ENCODE data around the gene CABP4.
"Not testable (repeated sequence)": the region's sequence is repeated elsewhere in the genome, so short reads cannot be mapped to it uniquely, and the experiment has no call there.

CABP4 gene

DNA sequence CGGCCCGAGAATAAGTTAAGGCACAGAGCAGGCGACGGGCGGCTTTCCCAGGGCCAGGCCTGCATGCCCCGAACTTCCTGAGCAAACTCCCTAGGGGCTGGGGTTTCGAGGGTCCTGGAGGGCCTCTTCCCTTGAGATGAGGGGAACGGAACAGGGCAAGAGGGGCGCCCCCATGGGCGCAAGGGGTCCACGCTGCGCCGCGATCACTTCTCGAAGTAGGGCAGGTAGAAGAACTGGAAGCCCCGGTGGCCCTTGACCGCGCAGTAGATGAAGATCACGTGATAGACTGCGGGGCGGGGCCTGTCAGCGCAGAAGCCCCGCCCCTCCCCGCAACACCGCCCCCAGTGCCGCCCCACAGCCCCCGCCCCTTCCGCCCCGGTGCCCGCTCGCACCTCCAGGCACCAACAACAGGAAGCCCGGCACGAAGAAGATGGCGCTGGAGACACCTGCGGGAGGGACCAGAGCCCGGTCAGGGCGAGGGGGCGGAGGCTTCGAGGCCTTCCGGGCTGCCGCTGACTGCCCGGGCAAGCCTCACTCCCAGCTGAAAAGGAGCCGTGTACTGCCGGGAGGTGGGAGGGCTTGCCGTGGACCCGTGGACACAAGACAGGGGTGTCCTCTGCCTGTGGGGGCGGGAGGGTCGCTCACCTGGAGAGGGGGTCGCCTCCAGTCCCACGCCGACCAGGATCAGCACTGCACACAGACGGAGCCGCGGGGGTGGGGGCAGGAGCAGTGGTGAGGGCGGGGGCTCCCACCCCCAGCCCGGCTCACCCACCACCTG lies 9.4 kb downstream of the CABP4 start:
- H3K4me3 ChIP-seq (ENCODE audit: control insufficient read depth in 1 of 7, extremely low read depth in 1 of 7, insufficient read depth in 4 of 7, low read depth in 2 of 7, low read length in 6 of 7): peak overlapping the region; percentile 34 to 91 (median 74)
- DNase-seq: peak; percentile 86 to 93 (median 90)
- no peaks in the 10 kb centered on the region for H3K27me3 ChIP-seq (replicated peaks in 2 of 5; ENCODE audit: control insufficient read depth in 4 of 5, insufficient read depth in 5 of 5, low read length in 4 of 5)
- peaks cover 3 to 50% (median 32%) of the 10 kb centered on the region in 4 experiments for H3K4me1 ChIP-seq (ENCODE audit: control extremely low read depth in 1 of 4, control insufficient read depth in 4 of 4, insufficient read depth in 4 of 4, low read length in 3 of 4)
- H3K9me3 ChIP-seq (ENCODE audit: control extremely low read depth in 1 of 5, control insufficient read depth in 4 of 5, insufficient read depth in 2 of 5, low read depth in 1 of 5, low read length in 4 of 5): no peaks in the 10 kb centered on the region
- ChIA-PET POLR2A (interaction anchor here (1.2 to 1.5 kb wide), 2 partner anchors 27 to 73 kb away, joined by 3 to 5 read pairs; partner anchors contain the start of genes PTPRCAP and RAD9A), CTCF (interaction anchor here (0.9 to 1.3 kb wide), 3 partner anchors 24 to 77 kb away, joined by 3 read pairs; no protein-coding TSS in a partner anchor)
- H3K27ac ChIP-seq (ENCODE audit: insufficient read depth in 1 of 2, low read depth in 1 of 2, low read length in 2 of 2, poor library complexity in 1 of 2, severe bottlenecking in 2 of 2): peak overlapping the region; percentile 77 to 88
- H3K36me3 ChIP-seq (ENCODE audit: control insufficient read depth in 4 of 4, insufficient read depth in 4 of 4, low read length in 3 of 4): peaks cover 0 to 2% (median 0%) of the 10 kb centered on the region in 4 experiments
- WGBS (ENCODE audit: insufficient coverage): 11% methylated on average over 41 of the region's 56 CpGs

DNA sequence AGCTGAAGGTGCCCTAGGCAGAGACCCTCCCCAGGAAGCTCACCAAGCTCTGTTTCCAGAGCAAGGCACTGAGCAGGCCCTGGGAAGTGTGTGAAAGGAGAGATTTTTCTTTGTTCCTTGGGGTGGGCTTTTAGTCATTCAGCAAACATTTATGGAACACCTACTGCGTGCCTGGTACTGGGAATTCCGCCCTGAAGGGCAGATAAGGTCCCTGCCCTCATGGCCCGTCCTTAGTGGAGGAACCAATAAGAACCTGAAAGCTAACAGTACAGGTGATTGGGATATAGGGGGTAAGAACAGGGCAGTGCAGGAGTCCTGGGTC lies 10.0 kb downstream of the CABP4 start:
- ChIA-PET POLR2A (interaction anchor here (1.2 to 1.5 kb wide), 2 partner anchors 28 to 74 kb away, joined by 3 to 5 read pairs; partner anchors contain the start of genes PTPRCAP and RAD9A), CTCF (interaction anchor here (0.9 to 1.3 kb wide), 4 partner anchors 18 to 77 kb away, joined by 3 read pairs; no protein-coding TSS in a partner anchor)
- Histone ChIP-seq H3K27ac (ENCODE audit: insufficient read depth in 1 of 2, low read depth in 1 of 2, low read length in 2 of 2, poor library complexity in 1 of 2, severe bottlenecking in 2 of 2) (peak overlapping the region; percentile 77 to 88), H3K36me3 (ENCODE audit: control insufficient read depth in 4 of 4, insufficient read depth in 4 of 4, low read length in 3 of 4) (peaks cover 0 to 2% (median 0%) of the 10 kb centered on the region in 4 experiments), H3K4me3 (ENCODE audit: control insufficient read depth in 1 of 7, extremely low read depth in 1 of 7, insufficient read depth in 4 of 7, low read depth in 2 of 7, low read length in 6 of 7) (peak overlapping the region; percentile 34 to 91 (median 74)), H3K4me1 (ENCODE audit: control extremely low read depth in 1 of 4, control insufficient read depth in 4 of 4, insufficient read depth in 4 of 4, low read length in 3 of 4) (peaks cover 3 to 46% (median 32%) of the 10 kb centered on the region in 4 experiments), H3K9me3 (ENCODE audit: control extremely low read depth in 1 of 5, control insufficient read depth in 4 of 5, insufficient read depth in 2 of 5, low read depth in 1 of 5, low read length in 4 of 5) (no peaks in the 10 kb centered on the region), H3K27me3 (replicated peaks in 2 of 5; ENCODE audit: control insufficient read depth in 4 of 5, insufficient read depth in 5 of 5, low read length in 4 of 5) (no peaks in the 10 kb centered on the region)
- WGBS (ENCODE audit: insufficient coverage): 75% methylated on average over 3 of the region's 3 CpGs
- DNase-seq: no peak

DNA sequence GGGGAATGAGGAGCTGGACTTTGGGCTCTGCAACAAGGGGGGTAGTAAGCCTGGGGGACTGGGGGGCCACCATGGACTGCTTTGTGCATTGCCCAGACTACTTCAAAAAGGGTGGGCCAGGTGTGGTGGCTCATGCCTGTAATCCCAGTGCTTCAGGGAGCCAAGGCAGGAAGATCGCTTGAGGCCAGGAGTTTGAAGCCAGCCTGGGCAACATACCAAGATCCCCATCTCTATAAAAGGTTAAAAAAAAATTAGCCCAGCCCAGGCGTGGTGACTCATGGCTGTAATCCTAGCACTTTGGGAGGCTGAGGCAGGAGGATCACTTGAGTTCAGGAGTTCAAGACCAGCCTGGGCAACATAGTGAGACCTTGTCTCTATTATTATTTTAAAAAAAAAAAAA lies 10.4 kb downstream of the CABP4 start:
- not testable (repeated sequence) for DNase-seq; H3K27me3 ChIP-seq (replicated peaks in 2 of 5; ENCODE audit: control insufficient read depth in 4 of 5, insufficient read depth in 5 of 5, low read length in 4 of 5); H3K9me3 ChIP-seq (ENCODE audit: control extremely low read depth in 1 of 5, control insufficient read depth in 4 of 5, insufficient read depth in 2 of 5, low read depth in 1 of 5, low read length in 4 of 5); H3K36me3 ChIP-seq (ENCODE audit: control insufficient read depth in 4 of 4, insufficient read depth in 4 of 4, low read length in 3 of 4)
- H3K4me3 ChIP-seq (ENCODE audit: control insufficient read depth in 1 of 7, extremely low read depth in 1 of 7, insufficient read depth in 4 of 7, low read depth in 2 of 7, low read length in 6 of 7): peak overlapping the region in 6 of 7 experiments; percentile 34 to 91 (median 76)
- WGBS (ENCODE audit: insufficient coverage): 100% methylated on average over 1 of the region's 2 CpGs
- ChIA-PET CTCF (interaction anchor here (0.8 to 1.3 kb wide), 5 partner anchors 19 to 78 kb away, joined by 3 to 5 read pairs (median 3); partner anchors contain the start of gene PPP1CA), POLR2A (interaction anchor here (0.7 to 1.5 kb wide), 3 partner anchors 9 to 74 kb away, joined by 3 to 5 read pairs (median 4); partner anchors contain the start of genes PTPRCAP and RAD9A)
- H3K4me1 ChIP-seq (ENCODE audit: control extremely low read depth in 1 of 4, control insufficient read depth in 4 of 4, insufficient read depth in 4 of 4, low read length in 3 of 4): peaks cover 3 to 46% (median 32%) of the 10 kb centered on the region in 4 experiments
- peak overlapping the region; percentile 77 to 88 for H3K27ac ChIP-seq (ENCODE audit: insufficient read depth in 1 of 2, low read depth in 1 of 2, low read length in 2 of 2, poor library complexity in 1 of 2, severe bottlenecking in 2 of 2)

DNA sequence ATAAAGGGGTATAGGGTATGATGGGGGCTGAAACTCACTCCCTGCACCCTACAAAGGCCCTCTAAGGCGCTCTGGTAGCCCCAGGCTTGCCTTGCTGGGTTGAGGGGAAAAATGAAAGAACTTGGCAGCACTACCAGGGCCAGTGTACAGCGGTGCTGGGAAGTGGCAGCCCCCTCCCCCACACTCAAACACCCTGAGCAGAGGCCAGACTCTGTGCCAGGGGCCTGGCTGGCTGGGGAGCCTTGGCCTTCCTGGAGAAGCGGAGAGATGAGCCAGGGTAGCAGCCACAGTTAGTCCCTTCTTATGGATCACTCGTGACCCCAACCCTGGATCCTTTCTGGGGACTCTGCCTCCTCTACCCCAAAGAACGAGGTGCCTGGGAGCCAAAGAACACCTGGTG lies 11.2 kb downstream of the CABP4 start:
- Histone ChIP-seq H3K9me3 (ENCODE audit: control extremely low read depth in 1 of 5, control insufficient read depth in 4 of 5, insufficient read depth in 2 of 5, low read depth in 1 of 5, low read length in 4 of 5) (no peaks in the 10 kb centered on the region), H3K36me3 (ENCODE audit: control insufficient read depth in 4 of 4, insufficient read depth in 4 of 4, low read length in 3 of 4) (peaks cover 0 to 2% (median 0%) of the 10 kb centered on the region in 4 experiments), H3K4me1 (ENCODE audit: control extremely low read depth in 1 of 4, control insufficient read depth in 4 of 4, insufficient read depth in 4 of 4, low read length in 3 of 4) (peaks cover 3 to 46% (median 32%) of the 10 kb centered on the region in 4 experiments), H3K4me3 (ENCODE audit: control insufficient read depth in 1 of 7, extremely low read depth in 1 of 7, insufficient read depth in 4 of 7, low read depth in 2 of 7, low read length in 6 of 7) (no peak overlapping the region), H3K27ac (ENCODE audit: insufficient read depth in 1 of 2, low read depth in 1 of 2, low read length in 2 of 2, poor library complexity in 1 of 2, severe bottlenecking in 2 of 2) (no peak overlapping the region), H3K27me3 (replicated peaks in 2 of 5; ENCODE audit: control insufficient read depth in 4 of 5, insufficient read depth in 5 of 5, low read length in 4 of 5) (no peaks in the 10 kb centered on the region)
- CTCF ChIA-PET: interaction anchor here (0.8 to 1.3 kb wide), 2 partner anchors 19 to 64 kb away, joined by 3 to 5 read pairs; partner anchors contain the start of gene PPP1CA
- POLR2A ChIA-PET: interaction anchor here (0.7 kb wide), 1 partner anchor 10 kb away, joined by 4 read pairs; no protein-coding TSS in a partner anchor
- 100% methylated on average over 3 of the region's 5 CpGs for WGBS (ENCODE audit: insufficient coverage)
- no peak for DNase-seq

DNA sequence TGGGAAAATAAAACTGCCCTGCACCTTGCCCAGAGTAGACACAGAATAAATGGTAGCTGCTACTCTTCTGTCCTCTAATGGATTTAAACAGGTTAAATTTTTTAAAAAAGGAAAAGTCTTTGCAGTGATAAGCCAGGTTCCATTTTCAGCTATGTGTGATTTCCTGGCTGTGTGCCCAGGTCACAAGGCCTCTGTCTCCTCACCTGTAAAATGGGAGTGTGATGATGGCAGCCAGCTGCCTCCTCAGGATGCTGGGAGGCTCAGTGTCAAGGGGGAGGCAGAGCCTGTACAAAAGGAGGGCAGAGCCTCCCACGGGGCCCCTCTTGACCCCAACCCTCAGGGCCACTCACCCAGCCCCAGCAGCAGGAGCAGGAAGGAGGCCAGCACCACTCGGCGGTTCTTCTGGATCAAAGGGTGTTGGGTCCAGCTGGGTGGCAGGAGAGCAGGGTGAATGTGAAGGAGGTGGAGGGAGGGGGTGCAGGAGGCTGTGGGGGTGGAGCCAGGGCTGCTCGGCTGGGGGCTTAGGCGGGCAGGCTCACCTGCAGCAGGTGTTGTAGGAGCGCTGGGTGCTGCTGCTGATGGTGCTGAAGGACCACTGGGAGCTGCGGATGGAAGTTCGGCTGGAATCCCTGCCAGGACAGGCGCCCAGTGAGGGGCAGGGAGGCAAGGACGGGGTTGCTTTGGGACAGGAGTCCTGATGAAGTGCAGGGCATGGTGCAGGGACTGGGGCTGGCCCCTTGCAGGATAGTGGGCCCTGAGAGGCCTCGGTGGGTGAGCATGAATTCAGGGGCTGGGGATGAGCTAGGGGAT lies 12.0 kb downstream of the CABP4 start:
- Histone ChIP-seq H3K4me3 (ENCODE audit: control insufficient read depth in 1 of 7, extremely low read depth in 1 of 7, insufficient read depth in 4 of 7, low read depth in 2 of 7, low read length in 6 of 7) (no peak overlapping the region), H3K36me3 (ENCODE audit: control insufficient read depth in 4 of 4, insufficient read depth in 4 of 4, low read length in 3 of 4) (peaks cover 0 to 2% (median 0%) of the 10 kb centered on the region in 4 experiments), H3K27ac (ENCODE audit: insufficient read depth in 1 of 2, low read depth in 1 of 2, low read length in 2 of 2, poor library complexity in 1 of 2, severe bottlenecking in 2 of 2) (no peak overlapping the region), H3K27me3 (replicated peaks in 2 of 5; ENCODE audit: control insufficient read depth in 4 of 5, insufficient read depth in 5 of 5, low read length in 4 of 5) (no peaks in the 10 kb centered on the region), H3K9me3 (ENCODE audit: control extremely low read depth in 1 of 5, control insufficient read depth in 4 of 5, insufficient read depth in 2 of 5, low read depth in 1 of 5, low read length in 4 of 5) (no peaks in the 10 kb centered on the region), H3K4me1 (ENCODE audit: control extremely low read depth in 1 of 4, control insufficient read depth in 4 of 4, insufficient read depth in 4 of 4, low read length in 3 of 4) (peaks cover 3 to 46% (median 32%) of the 10 kb centered on the region in 4 experiments)
- CTCF ChIA-PET: interaction anchor here (1.1 to 4.1 kb wide), 7 partner anchors 8 to 76 kb away, joined by 3 to 30 read pairs (median 4); partner anchors contain the start of genes PPP1CA, PTPRCAP, RAD9A and TBC1D10C
- POLR2A ChIA-PET: interaction anchor here (1.1 kb wide), 1 partner anchor 32 kb away, joined by 3 read pairs; no protein-coding TSS in a partner anchor
- no peak for DNase-seq
- whole genome bisulfite sequencing (ENCODE audit: insufficient coverage): over 99% methylated on average over 8 of the region's 11 CpGs

DNA sequence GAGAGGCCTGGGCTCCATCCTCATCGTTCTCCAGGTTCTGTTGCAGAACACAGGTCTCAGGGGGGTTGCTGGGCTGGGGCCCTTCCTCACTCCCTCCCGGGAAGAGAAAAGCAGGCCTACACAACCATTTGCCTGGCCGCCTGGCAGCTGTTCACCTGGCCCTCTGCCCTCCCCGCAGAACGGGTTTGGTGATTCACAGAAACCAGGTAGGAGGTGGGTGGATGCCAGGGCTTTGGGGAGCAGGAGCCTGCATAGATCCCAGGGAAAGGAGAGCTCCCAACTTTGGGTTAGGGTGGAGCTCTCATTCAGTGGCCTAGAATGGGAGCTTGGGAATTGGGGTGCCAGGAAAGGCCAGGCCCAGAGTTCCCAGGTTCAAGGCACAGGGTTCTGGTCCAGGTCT lies 12.9 kb downstream of the CABP4 start:
- ChIA-PET CTCF (interaction anchor here (0.6 to 4.1 kb wide), 14 partner anchors 9 to 125 kb away, joined by 3 to 30 read pairs (median 3); partner anchors contain the start of genes PPP1CA, PTPRCAP, RAD9A and RPS6KB2), POLR2A (interaction anchor here (1.0 to 1.5 kb wide), 4 partner anchors 30 to 67 kb away, joined by 3 to 4 read pairs (median 3); partner anchors contain the start of genes PPP1CA and PTPRCAP)
- peak overlapping the region in 1 of 2 experiments; percentile 61 for H3K27ac ChIP-seq (ENCODE audit: insufficient read depth in 1 of 2, low read depth in 1 of 2, low read length in 2 of 2, poor library complexity in 1 of 2, severe bottlenecking in 2 of 2)
- peak overlapping the region; percentile 59 to 88 (median 80) for H3K4me3 ChIP-seq (ENCODE audit: control insufficient read depth in 1 of 7, extremely low read depth in 1 of 7, insufficient read depth in 4 of 7, low read depth in 2 of 7, low read length in 6 of 7)
- H3K4me1 ChIP-seq (ENCODE audit: control extremely low read depth in 1 of 4, control insufficient read depth in 4 of 4, insufficient read depth in 4 of 4, low read length in 3 of 4): peaks cover 3 to 46% (median 32%) of the 10 kb centered on the region in 4 experiments
- DNase-seq: no peak
- no peaks in the 10 kb centered on the region for H3K27me3 ChIP-seq (replicated peaks in 2 of 5; ENCODE audit: control insufficient read depth in 4 of 5, insufficient read depth in 5 of 5, low read length in 4 of 5)
- 80% methylated on average over 3 of the region's 5 CpGs for WGBS (ENCODE audit: insufficient coverage)
- no peaks in the 10 kb centered on the region for H3K9me3 ChIP-seq (ENCODE audit: control extremely low read depth in 1 of 5, control insufficient read depth in 4 of 5, insufficient read depth in 2 of 5, low read depth in 1 of 5, low read length in 4 of 5)
- peaks cover 0 to 2% (median 0%) of the 10 kb centered on the region in 4 experiments for H3K36me3 ChIP-seq (ENCODE audit: control insufficient read depth in 4 of 4, insufficient read depth in 4 of 4, low read length in 3 of 4)

Measured in common myeloid progenitor, CD34-positive (primary cell).